Mucosa of stomach (tissue), 1 donor: Measurements from ENCODE around the gene DEFB108B.
A peak's percentile ranks its signal among the peaks of the same experiment; 100 is the strongest.
"Not testable (repeated sequence)": the region's sequence is repeated elsewhere in the genome, so short reads cannot be mapped to it uniquely, and the experiment has no call there.

ENCODE experiments used
- H3K27me3 ChIP-seq: one replicate; pipeline ENCODE4 v1.7.0; 2013; ENCODE audit warnings: mild to moderate bottlenecking, low read length; ENCODE audit not compliant: control insufficient read depth, insufficient read depth
- H3K36me3 ChIP-seq: one replicate; pipeline ENCODE4 v1.7.0; 2013; ENCODE audit warnings: low read length; ENCODE audit not compliant: control insufficient read depth, insufficient read depth
- H3K4me1 ChIP-seq: one replicate; pipeline ENCODE4 v1.7.0; 2013; ENCODE audit warnings: mild to moderate bottlenecking, low read length; ENCODE audit not compliant: control insufficient read depth, insufficient read depth
- H3K4me3 ChIP-seq: one replicate; pipeline ENCODE4 v1.7.0; 2013; ENCODE audit warnings: low read length
- H3K9ac ChIP-seq: one replicate; pipeline ENCODE4 v1.7.0; 2013; ENCODE audit warnings: mild to moderate bottlenecking, low read length, moderate library complexity
- H3K9me3 ChIP-seq: one replicate; pipeline ENCODE4 v1.7.0; 2013; ENCODE audit warnings: mild to moderate bottlenecking, low read length, moderate library complexity; ENCODE audit not compliant: control insufficient read depth
- donor health status: Pancreatic carcinoma.

The DEFB108B gene

GRCh38 chr11:71832811-71833210 is at the start of gene DEFB108B:
Gene DEFB108B, plus strand, starts transcription at chr11:71833200. Its CDS starts 0 bp downstream, at chr11:71833200.
- H3K36me3 ChIP-seq, H3K4me3 ChIP-seq, H3K9me3 ChIP-seq, H3K27me3 ChIP-seq, H3K9ac ChIP-seq, H3K4me1 ChIP-seq: not testable (repeated sequence)

- H3K36me3 ChIP-seq: not testable (repeated sequence)
Observed at GRCh38 chr11:71786114-71786847, 46.7 kb upstream of the DEFB108B start.

GRCh38 chr11:71786848-71787097 is 46.2 kb upstream of the DEFB108B start:
- not testable (repeated sequence) for H3K4me3 ChIP-seq
- H3K9ac ChIP-seq: peak overlapping the region; percentile 66

More at GRCh38 chr11:71786114-71786847, 46.7 kb upstream of the DEFB108B start:
- H3K4me1 ChIP-seq, H3K27me3 ChIP-seq, H3K9me3 ChIP-seq: not testable (repeated sequence)
- Histone ChIP-seq H3K4me3 (peak overlapping the region; percentile 14), H3K9ac (peak overlapping the region; percentile 72)

GRCh38 chr11:71787098-71787823 is 45.7 kb upstream of the DEFB108B start:
- Histone ChIP-seq H3K36me3 (no peaks in the 10 kb centered on the region), H3K9ac (peak overlapping the region; percentile 66), H3K27me3 (no peaks in the 10 kb centered on the region), H3K9me3 (no peaks in the 10 kb centered on the region), H3K4me1 (no peaks in the 10 kb centered on the region), H3K4me3 (no peak overlapping the region)

More at GRCh38 chr11:71786848-71787097, 46.2 kb upstream of the DEFB108B start:
- not testable (repeated sequence) for H3K9me3 ChIP-seq, H3K36me3 ChIP-seq, H3K4me1 ChIP-seq, H3K27me3 ChIP-seq

- not testable (repeated sequence) for H3K36me3 ChIP-seq, H3K4me1 ChIP-seq, H3K9me3 ChIP-seq, H3K27me3 ChIP-seq, H3K4me3 ChIP-seq
- H3K9ac ChIP-seq: peak overlapping the region; percentile 66
Observed at GRCh38 chr11:71787824-71788454, 45.1 kb upstream of the DEFB108B start.

GRCh38 chr11:71789444-71790196 is 43.4 kb upstream of the DEFB108B start:
- H3K27me3 ChIP-seq, H3K4me3 ChIP-seq, H3K9ac ChIP-seq: not testable (repeated sequence)

GRCh38 chr11:71791111-71791510 is 41.9 kb upstream of the DEFB108B start:
- not testable (repeated sequence) for H3K9ac ChIP-seq, H3K9me3 ChIP-seq, H3K27me3 ChIP-seq, H3K4me3 ChIP-seq, H3K36me3 ChIP-seq, H3K4me1 ChIP-seq

More at GRCh38 chr11:71789444-71790196, 43.4 kb upstream of the DEFB108B start:
- H3K4me1 ChIP-seq, H3K36me3 ChIP-seq, H3K9me3 ChIP-seq: not testable (repeated sequence)

GRCh38 chr11:71792621-71793235 is 40.3 kb upstream of the DEFB108B start:
- not testable (repeated sequence) for H3K4me3 ChIP-seq, H3K4me1 ChIP-seq, H3K9me3 ChIP-seq, H3K36me3 ChIP-seq, H3K9ac ChIP-seq, H3K27me3 ChIP-seq

- H3K4me3 ChIP-seq, H3K4me1 ChIP-seq, H3K9ac ChIP-seq, H3K27me3 ChIP-seq, H3K36me3 ChIP-seq, H3K9me3 ChIP-seq: not testable (repeated sequence)
Observed at GRCh38 chr11:71794386-71795040, 38.5 kb upstream of the DEFB108B start.

GRCh38 chr11:71795236-71795635 is 37.8 kb upstream of the DEFB108B start:
- H3K36me3 ChIP-seq, H3K9ac ChIP-seq, H3K4me1 ChIP-seq, H3K4me3 ChIP-seq, H3K27me3 ChIP-seq, H3K9me3 ChIP-seq: not testable (repeated sequence)

GRCh38 chr11:71796016-71796415 is 37.0 kb upstream of the DEFB108B start:
- H3K36me3 ChIP-seq, H3K4me1 ChIP-seq, H3K4me3 ChIP-seq, H3K27me3 ChIP-seq, H3K9me3 ChIP-seq, H3K9ac ChIP-seq: not testable (repeated sequence)
